Thyroid gland (tissue), 4 donors: ENCODE results near the gene RNF4. TPM values are rescaled to one million over a fixed set of nuclear protein-coding genes. Genes with fewer than 3 reads are reported as not detected.

Experiments used
- DNase-seq, 2 donors: peaks; one replicate each; pipeline ENCODE4 v3.0.0-alpha.2; 2019
- H3K27ac ChIP-seq, 3 donors: fragments of 200-600 bp; sonication (generic); 1 replicate in 2 of 3; 2 replicates in 1 of 3; pipeline ENCODE4 v1.5.1; 2016 to 2019; ENCODE audit warnings: mild to moderate bottlenecking in 1 of 3, moderate library complexity in 1 of 3
- H3K27me3 ChIP-seq: fragments of 200-600 bp; sonication (generic); one replicate; pipeline ENCODE4 v1.5.1; 2019
- H3K36me3 ChIP-seq, 2 donors: fragments of 200-600 bp; sonication (generic); one replicate each; pipeline ENCODE4 v1.5.1; 2016 to 2019
- H3K4me1 ChIP-seq, 2 donors: fragments of 200-600 bp; sonication (generic); one replicate each; pipeline ENCODE4 v1.5.1; 2017 to 2019
- H3K4me3 ChIP-seq, 3 donors: fragments of 200-600 bp; sonication (generic); replicated peaks in 1 of 3; 1 replicate in 2 of 3; 2 replicates in 1 of 3; pipeline ENCODE4 v1.5.1; 2016; ENCODE audit warnings: mild to moderate bottlenecking in 1 of 3
- H3K9me3 ChIP-seq: fragments of 200-600 bp; sonication (generic); one replicate; pipeline ENCODE4 v1.5.1; 2017
- CTCF ChIP-seq, 6 experiments: fragments of 200-600 bp in 3 of 6; fragments of 450-650 bp in 3 of 6; sonication (generic) in 3 of 6; IDR thresholded peaks; one replicate each; pipeline ENCODE4 v1.5.1; 2016 to 2019; ENCODE audit warnings: antibody characterized with exemption in 6 of 6, mild to moderate bottlenecking in 2 of 6, inconsistent platforms in 1 of 6, moderate library complexity in 1 of 6
- POLR2A ChIP-seq, 2 donors: fragments of 450-650 bp; IDR thresholded peaks; one replicate each; pipeline ENCODE4 v1.6.1; 2017; ENCODE audit warnings: antibody characterized with exemption in 2 of 2, mild to moderate bottlenecking in 2 of 2, moderate library complexity in 1 of 2
- WGBS, 2 donors: methylation state at CpG; one replicate each; pipeline ENCODE4 v1.1.5; 2017; 5-methylcytosine and 5-hydroxymethylcytosine counted together
- intact Hi-C: fragments of 100-400 bp; cut with DNase I; formaldehyde crosslinking; loops from one replicate; pipeline ENCODE4 v1.15.1; 2023
- total RNA-seq, 4 donors: library from RNA; depleted of rRNA; stranded (reverse); fragments of >200 nt; gene quantifications; one replicate each; pipeline ENCODE4 v1.2.3, GENCODE V29; 2016

Gene RNF4
- total RNA-seq, 4 donors from 2014 or later, result 32.8 to 52.0 (median 43.0) TPM

GRCh38 chr4:2472187-2472586, 3.3 kb downstream of the RNF4 start:
- Histone ChIP-seq H3K27me3 (no peaks in the 10 kb centered on the region), H3K4me1 (peaks cover 32 to 33% of the 10 kb centered on the region in 2 donors), H3K36me3 (no peaks in the 10 kb centered on the region), H3K4me3 (no peak overlapping the region), H3K9me3 (no peaks in the 10 kb centered on the region), H3K27ac (no peak overlapping the region)
- no peak for DNase-seq
- TF ChIP-seq CTCF (IDR thresholded peaks at IDR 0.05), result no peak
- no peak for TF ChIP-seq POLR2A (IDR thresholded peaks at IDR 0.05)
- 95 to 97% methylated on average over 4 of the region's 4 CpGs for WGBS, 2 donors
- intact Hi-C loops, result no loop called here

GRCh38 chr4:2478229-2478628, 9.3 kb downstream of the RNF4 start:
- no peak overlapping the region for H3K4me3 ChIP-seq
- H3K36me3 ChIP-seq, result no peaks in the 10 kb centered on the region
- H3K9me3 ChIP-seq, result no peaks in the 10 kb centered on the region
- peaks cover 43 to 51% of the 10 kb centered on the region in 2 donors for H3K4me1 ChIP-seq
- DNase-seq, result no peak
- WGBS, 2 donors, result 54 to 65% methylated on average over 3 of the region's 3 CpGs
- H3K27me3 ChIP-seq, result no peaks in the 10 kb centered on the region
- no peak for TF ChIP-seq POLR2A (IDR thresholded peaks at IDR 0.05)
- no peak for TF ChIP-seq CTCF (IDR thresholded peaks at IDR 0.05)
- H3K27ac ChIP-seq, result no peak overlapping the region
- intact Hi-C loops, result no loop called here

DNA sequence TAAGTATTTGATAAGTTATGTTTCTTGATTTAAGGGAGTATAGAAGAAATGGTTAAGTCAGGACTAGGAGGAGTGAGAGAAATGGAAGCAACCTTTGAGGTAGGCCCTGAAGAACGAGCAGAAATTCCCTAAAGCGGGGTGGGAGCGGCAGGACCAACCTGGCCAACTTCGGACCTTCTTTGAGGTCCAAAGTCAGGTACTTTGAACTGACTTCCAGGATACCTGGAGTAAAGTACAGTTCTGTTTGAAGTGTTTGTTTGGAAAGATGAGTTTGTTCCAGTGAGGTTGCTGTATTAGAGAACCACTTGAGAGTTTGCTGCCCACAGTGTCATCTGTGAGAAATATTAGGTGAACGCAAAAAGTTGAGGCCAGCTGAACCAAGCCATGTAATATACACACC, 11.7 kb downstream of the RNF4 start:
- Histone ChIP-seq H3K4me3 (no peak overlapping the region), H3K36me3 (no peaks in the 10 kb centered on the region), H3K27ac (no peak overlapping the region), H3K9me3 (no peaks in the 10 kb centered on the region), H3K4me1 (peaks cover 53 to 67% of the 10 kb centered on the region in 2 donors), H3K27me3 (no peaks in the 10 kb centered on the region)
- TF ChIP-seq POLR2A (IDR thresholded peaks at IDR 0.05) (no peak), CTCF (IDR thresholded peaks at IDR 0.05) (no peak)
- WGBS, 2 donors, result 88 to 91% methylated on average over 5 of the region's 5 CpGs
- intact Hi-C loops, result no loop called here
- DNase-seq, result no peak

GRCh38 chr4:2482192-2482591, 13.3 kb downstream of the RNF4 start:
- peaks cover 54 to 77% of the 10 kb centered on the region in 2 donors for H3K4me1 ChIP-seq
- peak overlapping the region in 2 of 3 donors; percentile 57 to 69 for H3K27ac ChIP-seq
- intact Hi-C loops, result no loop called here
- 89 to 92% methylated on average over 2 to 4 of the region's 4 CpGs for WGBS, 2 donors
- no peak for DNase-seq
- H3K27me3 ChIP-seq, result no peaks in the 10 kb centered on the region
- H3K36me3 ChIP-seq, result no peaks in the 10 kb centered on the region
- no peaks in the 10 kb centered on the region for H3K9me3 ChIP-seq
- no peak overlapping the region for H3K4me3 ChIP-seq
- TF ChIP-seq CTCF (IDR thresholded peaks at IDR 0.05) (no peak), POLR2A (IDR thresholded peaks at IDR 0.05) (no peak)

- peak overlapping the region in 2 of 3 donors; percentile 57 to 69 for H3K27ac ChIP-seq
- no peak overlapping the region for H3K4me3 ChIP-seq
- no peaks in the 10 kb centered on the region for H3K27me3 ChIP-seq
- H3K36me3 ChIP-seq, result no peaks in the 10 kb centered on the region
- 0 to 4% methylated on average over 3 of the region's 3 CpGs for WGBS, 2 donors
- intact Hi-C loops, result no loop called here
- peak; percentile 69 to 83 for DNase-seq
- H3K9me3 ChIP-seq, result no peaks in the 10 kb centered on the region
- no peak for TF ChIP-seq POLR2A (IDR thresholded peaks at IDR 0.05)
- no peak for TF ChIP-seq CTCF (IDR thresholded peaks at IDR 0.05)
- peaks cover 54 to 82% of the 10 kb centered on the region in 2 donors for H3K4me1 ChIP-seq
These were observed 13.8 kb downstream of the RNF4 start for GRCh38 chr4:2482693-2483092.
